H9 (cell line): Measurements from ENCODE around the gene DLG5. TPM values are rescaled to one million over a fixed set of nuclear protein-coding genes. Genes with fewer than 3 reads are reported as not detected.

Experiments
- DNase-seq: peaks from one replicate; pipeline ENCODE4 v3.0.0-alpha.2; 2017
- H2AFZ ChIP-seq: one replicate; pipeline ENCODE4 v1.6.1; 2013; ENCODE audit warnings: mild to moderate bottlenecking, low read length, control low read depth, moderate library complexity
- H2AK5ac ChIP-seq: 2 replicates; pipeline ENCODE4 v1.6.1; 2013; ENCODE audit warnings: low read length, control low read depth, mixed read lengths; ENCODE audit not compliant: insufficient read length
- H2BK120ac ChIP-seq: one replicate; pipeline ENCODE4 v1.6.1; 2013; ENCODE audit warnings: low read depth, mild to moderate bottlenecking, low read length, control low read depth, inconsistent platforms; ENCODE audit not compliant: poor library complexity, severe bottlenecking
- H2BK12ac ChIP-seq: 2 replicates; pipeline ENCODE4 v1.6.1; 2013; ENCODE audit warnings: low read length, control low read depth, mixed read lengths, low read depth; ENCODE audit not compliant: insufficient read length
- H2BK15ac ChIP-seq: 2 replicates; pipeline ENCODE4 v1.6.1; 2013; ENCODE audit warnings: low read depth, low read length, control low read depth
- H2BK20ac ChIP-seq: one replicate; pipeline ENCODE4 v1.6.1; 2013; ENCODE audit warnings: low read depth, mild to moderate bottlenecking, low read length, control low read depth, inconsistent platforms; ENCODE audit not compliant: poor library complexity, severe bottlenecking
- H2BK5ac ChIP-seq: 2 replicates; pipeline ENCODE4 v1.6.1; 2013; ENCODE audit warnings: low read length, control low read depth, mixed read lengths; ENCODE audit not compliant: insufficient read length
- H3K14ac ChIP-seq: 2 replicates; pipeline ENCODE4 v1.6.1; 2013; ENCODE audit warnings: low read length, control low read depth; ENCODE audit not compliant: insufficient read depth
- H3K18ac ChIP-seq: 2 replicates; pipeline ENCODE4 v1.6.1; 2013; ENCODE audit warnings: low read depth, mild to moderate bottlenecking, mixed read lengths, low read length, control low read depth; ENCODE audit not compliant: insufficient read length
- H3K23ac ChIP-seq: 2 replicates; pipeline ENCODE4 v1.6.1; 2013; ENCODE audit warnings: low read length, control low read depth, mixed read lengths, low read depth; ENCODE audit not compliant: insufficient read length
- H3K23me2 ChIP-seq: 2 replicates; pipeline ENCODE4 v1.6.1; 2013; ENCODE audit warnings: low read depth, mild to moderate bottlenecking, mixed read lengths, low read length, control low read depth; ENCODE audit not compliant: insufficient read length, poor library complexity, severe bottlenecking
- H3K27ac ChIP-seq: 2 replicates; pipeline ENCODE4 v1.5.1; 2013; ENCODE audit warnings: low read length, control low read depth, mixed read lengths, low read depth; ENCODE audit not compliant: insufficient read length
- H3K27me3 ChIP-seq: 2 replicates; pipeline ENCODE4 v1.6.1; 2013; ENCODE audit warnings: low read length, control low read depth, inconsistent platforms; ENCODE audit not compliant: insufficient read depth
- H3K4ac ChIP-seq: 2 replicates; pipeline ENCODE4 v1.6.1; 2013; ENCODE audit warnings: low read depth, mild to moderate bottlenecking, control low read depth, inconsistent platforms, low read length, moderate library complexity
- H3K4me1 ChIP-seq: 2 replicates; pipeline ENCODE4 v1.6.1; 2013; ENCODE audit warnings: low read length, control low read depth, inconsistent platforms; ENCODE audit not compliant: insufficient read depth
- H3K4me2 ChIP-seq: 2 replicates; pipeline ENCODE4 v1.6.1; 2013; ENCODE audit warnings: low read length, control low read depth, mixed read lengths; ENCODE audit not compliant: insufficient read length, insufficient read depth
- H3K56ac ChIP-seq: 2 replicates; pipeline ENCODE4 v1.6.1; 2013; ENCODE audit warnings: low read depth, mild to moderate bottlenecking, mixed read lengths, low read length, control low read depth; ENCODE audit not compliant: insufficient read length
- H3K79me1 ChIP-seq: 2 replicates; pipeline ENCODE4 v1.6.1; 2013; ENCODE audit warnings: low read depth, mild to moderate bottlenecking, moderate library complexity, low read length, control low read depth, inconsistent platforms; ENCODE audit not compliant: insufficient read depth, poor library complexity, severe bottlenecking
- H3K79me2 ChIP-seq: 2 replicates; pipeline ENCODE4 v1.6.1; 2013; ENCODE audit warnings: low read length, control low read depth, inconsistent platforms; ENCODE audit not compliant: insufficient read depth
- H3K9ac ChIP-seq: 2 replicates; pipeline ENCODE4 v1.6.1; 2013; ENCODE audit warnings: low read length, control low read depth, mixed read lengths; ENCODE audit not compliant: insufficient read length; ENCODE audit errors: extremely low read depth
- H3K9me3 ChIP-seq: one replicate; pipeline ENCODE4 v1.6.1; 2013; ENCODE audit warnings: low read depth, low read length, inconsistent platforms; ENCODE audit not compliant: control insufficient read depth
- H3T11ph ChIP-seq: one replicate; pipeline ENCODE4 v1.6.1; 2013; ENCODE audit warnings: mild to moderate bottlenecking, low read length, control low read depth, inconsistent platforms
- H4K20me1 ChIP-seq: one replicate; pipeline ENCODE4 v1.6.1; 2013; ENCODE audit not compliant: control insufficient read depth, insufficient read length, insufficient read depth
- H4K5ac ChIP-seq: 2 replicates; pipeline ENCODE4 v1.6.1; 2013; ENCODE audit warnings: low read depth, mild to moderate bottlenecking, mixed read lengths, low read length, control low read depth; ENCODE audit not compliant: insufficient read length
- H4K8ac ChIP-seq: replicated peaks from 2 replicates; pipeline ENCODE4 v1.6.1; 2013; ENCODE audit warnings: low read length, control low read depth, mixed read lengths, low read depth; ENCODE audit not compliant: insufficient read length
- H4K91ac ChIP-seq: 2 replicates; pipeline ENCODE4 v1.6.1; 2013; ENCODE audit warnings: low read depth, mild to moderate bottlenecking, moderate library complexity, mixed read lengths, low read length, control low read depth; ENCODE audit not compliant: insufficient read length
- H3K27ac Mint-ChIP-seq, 3 experiments: 2 replicates in 2 of 3; 3 replicates in 1 of 3; pipeline ENCODE4 v1.8.0; 2020 to 2021; ENCODE audit warnings: mixed read lengths in 3 of 3, mild to moderate bottlenecking in 1 of 3, moderate library complexity in 1 of 3
- H3K27me3 Mint-ChIP-seq: 2 replicates; pipeline ENCODE4 v1.8.0; 2021; ENCODE audit warnings: low read depth, mild to moderate bottlenecking, moderate library complexity, mixed read lengths
- H3K36me3 Mint-ChIP-seq, 3 experiments: 2 replicates in 2 of 3; 3 replicates in 1 of 3; pipeline ENCODE4 v1.8.0; 2020 to 2021; ENCODE audit warnings: low read depth in 3 of 3, mixed read lengths in 3 of 3; ENCODE audit not compliant: insufficient read depth in 1 of 3
- H3K4me1 Mint-ChIP-seq, 2 experiments: 2 replicates each; pipeline ENCODE4 v1.8.0; 2020; ENCODE audit warnings: mixed read lengths in 2 of 2
- H3K4me3 Mint-ChIP-seq, 2 experiments: 2 replicates in 1 of 2; 3 replicates in 1 of 2; pipeline ENCODE4 v1.8.0; 2020 to 2021; ENCODE audit warnings: mild to moderate bottlenecking in 2 of 2, mixed read lengths in 2 of 2, moderate library complexity in 1 of 2
- H3K9me3 Mint-ChIP-seq, 2 experiments: 2 replicates in 1 of 2; 3 replicates in 1 of 2; pipeline ENCODE4 v1.8.0; 2020; ENCODE audit warnings: mild to moderate bottlenecking in 2 of 2, mixed read lengths in 2 of 2, moderate library complexity in 1 of 2
- WGBS: extraction: QIAGEN DNeasy Blood & Tissue Kit; methylation state at CpG from one replicate; pipeline ENCODE4 v1.1.7; 2013; ENCODE audit warnings: missing lambda C conversion rate, low lambda C conversion rate, mixed read lengths; ENCODE audit not compliant: insufficient read length; ENCODE audit errors: extremely low coverage; 5-methylcytosine and 5-hydroxymethylcytosine counted together
- total RNA-seq: library from RNA; stranded (reverse); gene quantifications from 2 replicates; pipeline ENCODE4 v1.2.1, GENCODE V29; 2021
- TF ChIP-seq, protein P1 (sequence below): fragments of 200-600 bp; sonication (generic); conservative IDR thresholded peaks from 3 replicates; pipeline ENCODE4 v1.8.0; 2021; ENCODE audit warnings: antibody characterized with exemption, mild to moderate bottlenecking

DLG5 gene
- total RNA-seq, 1 experiment from 2014 or later: 67.4 TPM

DNA sequence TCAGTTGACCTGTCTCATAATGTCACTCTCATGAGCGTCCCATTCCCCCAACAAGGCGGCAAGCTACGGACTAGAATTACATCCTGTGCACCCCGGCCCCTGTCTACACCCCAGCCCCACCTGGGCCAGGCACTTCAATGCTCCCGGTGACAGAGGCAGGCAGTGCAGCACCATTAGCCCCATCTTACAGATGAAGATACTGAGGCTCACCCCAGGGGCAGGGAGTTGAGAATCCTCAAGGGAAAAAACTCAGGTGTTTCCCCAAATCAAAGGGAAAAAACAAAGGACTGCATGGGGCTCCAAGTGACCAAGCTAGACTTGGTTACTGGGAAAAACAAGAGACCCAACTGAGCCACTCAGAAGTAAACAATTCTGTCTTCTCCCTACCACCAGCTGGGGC, 4.5 kb downstream of the DLG5 start:
- Histone ChIP-seq H3K4me2 (no peak overlapping the region), H3K27me3 (no peaks in the 10 kb centered on the region), H4K8ac (no peak overlapping the region), H2BK5ac (no peak overlapping the region), H3K9me3 (no peaks in the 10 kb centered on the region), H2BK20ac (no peak overlapping the region), H3K27ac (no peak overlapping the region), H4K5ac (no peak overlapping the region), H3K79me2 (peaks cover 50% of the 10 kb centered on the region), H3K56ac (no peak overlapping the region), H3K4ac (no peak overlapping the region), H3K14ac (no peak overlapping the region), H3K79me1 (no peaks in the 10 kb centered on the region), H3K23ac (no peak overlapping the region), H3K4me1 (peaks cover 2% of the 10 kb centered on the region; the same call in 1 of the 2 replicates), H2BK120ac (no peak overlapping the region), H4K91ac (no peak overlapping the region), H2AK5ac (no peak overlapping the region), H3K9ac (no peak overlapping the region), H2BK15ac (no peak overlapping the region), H2AFZ (no peak overlapping the region), H3K23me2 (peaks cover 9% of the 10 kb centered on the region), H4K20me1 (no peaks in the 10 kb centered on the region), H3T11ph (no peak overlapping the region), H2BK12ac (no peak overlapping the region), H3K18ac (no peak overlapping the region)
- H3K36me3 Mint-ChIP-seq: peaks cover 4 to 13% (median 10%) of the 10 kb centered on the region in 3 experiments; a peak in 3 of 7 replicates
- TF ChIP-seq, protein P1, sequence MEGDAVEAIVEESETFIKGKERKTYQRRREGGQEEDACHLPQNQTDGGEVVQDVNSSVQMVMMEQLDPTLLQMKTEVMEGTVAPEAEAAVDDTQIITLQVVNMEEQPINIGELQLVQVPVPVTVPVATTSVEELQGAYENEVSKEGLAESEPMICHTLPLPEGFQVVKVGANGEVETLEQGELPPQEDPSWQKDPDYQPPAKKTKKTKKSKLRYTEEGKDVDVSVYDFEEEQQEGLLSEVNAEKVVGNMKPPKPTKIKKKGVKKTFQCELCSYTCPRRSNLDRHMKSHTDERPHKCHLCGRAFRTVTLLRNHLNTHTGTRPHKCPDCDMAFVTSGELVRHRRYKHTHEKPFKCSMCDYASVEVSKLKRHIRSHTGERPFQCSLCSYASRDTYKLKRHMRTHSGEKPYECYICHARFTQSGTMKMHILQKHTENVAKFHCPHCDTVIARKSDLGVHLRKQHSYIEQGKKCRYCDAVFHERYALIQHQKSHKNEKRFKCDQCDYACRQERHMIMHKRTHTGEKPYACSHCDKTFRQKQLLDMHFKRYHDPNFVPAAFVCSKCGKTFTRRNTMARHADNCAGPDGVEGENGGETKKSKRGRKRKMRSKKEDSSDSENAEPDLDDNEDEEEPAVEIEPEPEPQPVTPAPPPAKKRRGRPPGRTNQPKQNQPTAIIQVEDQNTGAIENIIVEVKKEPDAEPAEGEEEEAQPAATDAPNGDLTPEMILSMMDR: no peak
- no peak overlapping the region for H3K27ac Mint-ChIP-seq
- no peaks in the 10 kb centered on the region for H3K27me3 Mint-ChIP-seq
- peaks cover 43 to 49% of the 10 kb centered on the region in 2 experiments for H3K4me1 Mint-ChIP-seq
- H3K4me3 Mint-ChIP-seq: no peak overlapping the region
- no CpG with 5 or more reads among the region's 5 CpGs for WGBS
- DNase-seq: no peak
- H3K9me3 Mint-ChIP-seq: no peaks in the 10 kb centered on the region
